H9 (cell line): ENCODE data around the gene MRPL54. TPM values are rescaled to one million over a fixed set of nuclear protein-coding genes. Genes with fewer than 3 reads are reported as not detected.
"Not testable (repeated sequence)": the region's sequence is repeated elsewhere in the genome, so short reads cannot be mapped to it uniquely, and the experiment has no call there.

Experiments
- DNase-seq: peaks from one replicate; pipeline ENCODE4 v3.0.0-alpha.2; 2017
- H2AFZ ChIP-seq: one replicate; pipeline ENCODE4 v1.6.1; 2013; ENCODE audit warnings: mild to moderate bottlenecking, low read length, control low read depth, moderate library complexity
- H2AK5ac ChIP-seq: 2 replicates; pipeline ENCODE4 v1.6.1; 2013; ENCODE audit warnings: low read length, control low read depth, mixed read lengths; ENCODE audit not compliant: insufficient read length
- H2BK120ac ChIP-seq: one replicate; pipeline ENCODE4 v1.6.1; 2013; ENCODE audit warnings: low read depth, mild to moderate bottlenecking, low read length, control low read depth, inconsistent platforms; ENCODE audit not compliant: poor library complexity, severe bottlenecking
- H2BK12ac ChIP-seq: 2 replicates; pipeline ENCODE4 v1.6.1; 2013; ENCODE audit warnings: low read length, control low read depth, mixed read lengths, low read depth; ENCODE audit not compliant: insufficient read length
- H2BK15ac ChIP-seq: 2 replicates; pipeline ENCODE4 v1.6.1; 2013; ENCODE audit warnings: low read depth, low read length, control low read depth
- H2BK20ac ChIP-seq: one replicate; pipeline ENCODE4 v1.6.1; 2013; ENCODE audit warnings: low read depth, mild to moderate bottlenecking, low read length, control low read depth, inconsistent platforms; ENCODE audit not compliant: poor library complexity, severe bottlenecking
- H2BK5ac ChIP-seq: 2 replicates; pipeline ENCODE4 v1.6.1; 2013; ENCODE audit warnings: low read length, control low read depth, mixed read lengths; ENCODE audit not compliant: insufficient read length
- H3K14ac ChIP-seq: 2 replicates; pipeline ENCODE4 v1.6.1; 2013; ENCODE audit warnings: low read length, control low read depth; ENCODE audit not compliant: insufficient read depth
- H3K18ac ChIP-seq: 2 replicates; pipeline ENCODE4 v1.6.1; 2013; ENCODE audit warnings: low read depth, mild to moderate bottlenecking, mixed read lengths, low read length, control low read depth; ENCODE audit not compliant: insufficient read length
- H3K23ac ChIP-seq: 2 replicates; pipeline ENCODE4 v1.6.1; 2013; ENCODE audit warnings: low read length, control low read depth, mixed read lengths, low read depth; ENCODE audit not compliant: insufficient read length
- H3K23me2 ChIP-seq: 2 replicates; pipeline ENCODE4 v1.6.1; 2013; ENCODE audit warnings: low read depth, mild to moderate bottlenecking, mixed read lengths, low read length, control low read depth; ENCODE audit not compliant: insufficient read length, poor library complexity, severe bottlenecking
- H3K27ac ChIP-seq: 2 replicates; pipeline ENCODE4 v1.5.1; 2013; ENCODE audit warnings: low read length, control low read depth, mixed read lengths, low read depth; ENCODE audit not compliant: insufficient read length
- H3K27me3 ChIP-seq: 2 replicates; pipeline ENCODE4 v1.6.1; 2013; ENCODE audit warnings: low read length, control low read depth, inconsistent platforms; ENCODE audit not compliant: insufficient read depth
- H3K4ac ChIP-seq: 2 replicates; pipeline ENCODE4 v1.6.1; 2013; ENCODE audit warnings: low read depth, mild to moderate bottlenecking, control low read depth, inconsistent platforms, low read length, moderate library complexity
- H3K4me1 ChIP-seq: 2 replicates; pipeline ENCODE4 v1.6.1; 2013; ENCODE audit warnings: low read length, control low read depth, inconsistent platforms; ENCODE audit not compliant: insufficient read depth
- H3K4me2 ChIP-seq: 2 replicates; pipeline ENCODE4 v1.6.1; 2013; ENCODE audit warnings: low read length, control low read depth, mixed read lengths; ENCODE audit not compliant: insufficient read length, insufficient read depth
- H3K56ac ChIP-seq: 2 replicates; pipeline ENCODE4 v1.6.1; 2013; ENCODE audit warnings: low read depth, mild to moderate bottlenecking, mixed read lengths, low read length, control low read depth; ENCODE audit not compliant: insufficient read length
- H3K79me1 ChIP-seq: 2 replicates; pipeline ENCODE4 v1.6.1; 2013; ENCODE audit warnings: low read depth, mild to moderate bottlenecking, moderate library complexity, low read length, control low read depth, inconsistent platforms; ENCODE audit not compliant: insufficient read depth, poor library complexity, severe bottlenecking
- H3K79me2 ChIP-seq: 2 replicates; pipeline ENCODE4 v1.6.1; 2013; ENCODE audit warnings: low read length, control low read depth, inconsistent platforms; ENCODE audit not compliant: insufficient read depth
- H3K9ac ChIP-seq: 2 replicates; pipeline ENCODE4 v1.6.1; 2013; ENCODE audit warnings: low read length, control low read depth, mixed read lengths; ENCODE audit not compliant: insufficient read length; ENCODE audit errors: extremely low read depth
- H3K9me3 ChIP-seq: one replicate; pipeline ENCODE4 v1.6.1; 2013; ENCODE audit warnings: low read depth, low read length, inconsistent platforms; ENCODE audit not compliant: control insufficient read depth
- H3T11ph ChIP-seq: one replicate; pipeline ENCODE4 v1.6.1; 2013; ENCODE audit warnings: mild to moderate bottlenecking, low read length, control low read depth, inconsistent platforms
- H4K20me1 ChIP-seq: one replicate; pipeline ENCODE4 v1.6.1; 2013; ENCODE audit not compliant: control insufficient read depth, insufficient read length, insufficient read depth
- H4K5ac ChIP-seq: 2 replicates; pipeline ENCODE4 v1.6.1; 2013; ENCODE audit warnings: low read depth, mild to moderate bottlenecking, mixed read lengths, low read length, control low read depth; ENCODE audit not compliant: insufficient read length
- H4K8ac ChIP-seq: replicated peaks from 2 replicates; pipeline ENCODE4 v1.6.1; 2013; ENCODE audit warnings: low read length, control low read depth, mixed read lengths, low read depth; ENCODE audit not compliant: insufficient read length
- H4K91ac ChIP-seq: 2 replicates; pipeline ENCODE4 v1.6.1; 2013; ENCODE audit warnings: low read depth, mild to moderate bottlenecking, moderate library complexity, mixed read lengths, low read length, control low read depth; ENCODE audit not compliant: insufficient read length
- H3K27ac Mint-ChIP-seq, 3 experiments: 2 replicates in 2 of 3; 3 replicates in 1 of 3; pipeline ENCODE4 v1.8.0; 2020 to 2021; ENCODE audit warnings: mixed read lengths in 3 of 3, mild to moderate bottlenecking in 1 of 3, moderate library complexity in 1 of 3
- H3K27me3 Mint-ChIP-seq: 2 replicates; pipeline ENCODE4 v1.8.0; 2021; ENCODE audit warnings: low read depth, mild to moderate bottlenecking, moderate library complexity, mixed read lengths
- H3K36me3 Mint-ChIP-seq, 3 experiments: 2 replicates in 2 of 3; 3 replicates in 1 of 3; pipeline ENCODE4 v1.8.0; 2020 to 2021; ENCODE audit warnings: low read depth in 3 of 3, mixed read lengths in 3 of 3; ENCODE audit not compliant: insufficient read depth in 1 of 3
- H3K4me1 Mint-ChIP-seq, 2 experiments: 2 replicates each; pipeline ENCODE4 v1.8.0; 2020; ENCODE audit warnings: mixed read lengths in 2 of 2
- H3K4me3 Mint-ChIP-seq, 2 experiments: 2 replicates in 1 of 2; 3 replicates in 1 of 2; pipeline ENCODE4 v1.8.0; 2020 to 2021; ENCODE audit warnings: mild to moderate bottlenecking in 2 of 2, mixed read lengths in 2 of 2, moderate library complexity in 1 of 2
- H3K9me3 Mint-ChIP-seq, 2 experiments: 2 replicates in 1 of 2; 3 replicates in 1 of 2; pipeline ENCODE4 v1.8.0; 2020; ENCODE audit warnings: mild to moderate bottlenecking in 2 of 2, mixed read lengths in 2 of 2, moderate library complexity in 1 of 2
- WGBS: extraction: QIAGEN DNeasy Blood & Tissue Kit; methylation state at CpG from one replicate; pipeline ENCODE4 v1.1.7; 2013; ENCODE audit warnings: missing lambda C conversion rate, low lambda C conversion rate, mixed read lengths; ENCODE audit not compliant: insufficient read length; ENCODE audit errors: extremely low coverage; 5-methylcytosine and 5-hydroxymethylcytosine counted together
- total RNA-seq: library from RNA; stranded (reverse); gene quantifications from 2 replicates; pipeline ENCODE4 v1.2.1, GENCODE V29; 2021

The MRPL54 gene
- total RNA-seq, 1 experiment from 2014 or later = 60.0 TPM

- H3K4me2 ChIP-seq, H3K14ac ChIP-seq, H2AFZ ChIP-seq, DNase-seq, H3K9me3 ChIP-seq, H3T11ph ChIP-seq, H3K27ac ChIP-seq, H3K23ac ChIP-seq, H2BK12ac ChIP-seq, H2BK20ac ChIP-seq, H4K8ac ChIP-seq, H3K4me1 ChIP-seq, H3K56ac ChIP-seq, H2AK5ac ChIP-seq, H3K9me3 Mint-ChIP-seq, H4K20me1 ChIP-seq, H3K27me3 ChIP-seq, H3K9ac ChIP-seq, H4K91ac ChIP-seq, H3K18ac ChIP-seq, H3K27me3 Mint-ChIP-seq, H2BK120ac ChIP-seq, H3K4me3 Mint-ChIP-seq, H3K4ac ChIP-seq, H3K23me2 ChIP-seq, H2BK15ac ChIP-seq, H4K5ac ChIP-seq, H3K79me2 ChIP-seq, H3K79me1 ChIP-seq, H3K27ac Mint-ChIP-seq, H2BK5ac ChIP-seq: not testable (repeated sequence)
- peaks cover 4 to 13% of the 10 kb centered on the region in 2 experiments; a peak in 3 of 4 replicates for H3K4me1 Mint-ChIP-seq
- no CpG with 5 or more reads among the region's 13 CpGs for WGBS
- H3K36me3 Mint-ChIP-seq = peaks cover 5 to 21% (median 19%) of the 10 kb centered on the region in 3 experiments; a peak in 5 of 7 replicates
Observed at GRCh38 chr19:3758297-3758696, 4.2 kb upstream of the MRPL54 start.
